Caki2 (cell line): ENCODE results near the gene GHDC. TPM values are rescaled to one million over a fixed set of nuclear protein-coding genes. Genes with fewer than 3 reads are reported as not detected.

Source experiments
- total RNA-seq: library from RNA; depleted of rRNA; stranded (reverse); fragments of >200 nt; shearing (Covaris generic); gene quantifications from 2 replicates; pipeline ENCODE4 v1.2.3, GENCODE V29; 2014; ENCODE audit warnings: low replicate concordance; rRNA removed

The GHDC gene
- total RNA-seq, 1 experiment from 2014 or later, result 18.4 TPM

Other genes with a start within 250 kb of the GHDC start
- gene CNP, start 227.7 kb downstream of the GHDC start, total RNA-seq, result 50.2 and 67.0 TPM in 2 replicates
- 48.4 and 72.9 TPM in 2 replicates for gene DNAJC7, start 177.1 kb downstream of the GHDC start, total RNA-seq
- 65.6 and 77.5 TPM in 2 replicates for gene NKIRAS2, start 174.4 kb downstream of the GHDC start, total RNA-seq
- 0.98 and 1.5 TPM in 2 replicates for gene C17orf113, start 143.9 kb downstream of the GHDC start, total RNA-seq
- not detected in 2 replicates for gene ZNF385C, start 96.0 kb downstream of the GHDC start, total RNA-seq
- 21.4 and 27.0 TPM in 2 replicates for gene DHX58, start 81.8 kb downstream of the GHDC start, total RNA-seq
- 24.6 and 33.7 TPM in 2 replicates for gene KAT2A, start 73.1 kb downstream of the GHDC start, total RNA-seq
- gene HSPB9, start 71.7 kb downstream of the GHDC start, total RNA-seq, result 0.20 TPM in 1 of 2 replicates, not detected in the other
- gene RAB5C, start 39.5 kb downstream of the GHDC start, total RNA-seq, result 122 and 165 TPM in 2 replicates
- not detected in 2 replicates for gene KCNH4, start 13.4 kb downstream of the GHDC start, total RNA-seq
- gene HCRT, start 9.0 kb downstream of the GHDC start, total RNA-seq, result not detected in 2 replicates
- 13.7 and 14.4 TPM in 2 replicates for gene STAT5B, start 81.9 kb upstream of the GHDC start, total RNA-seq
- gene STAT5A, start 94.0 kb upstream of the GHDC start, total RNA-seq, result not detected in 2 replicates
- 21.0 and 29.7 TPM in 2 replicates for gene STAT3, start 193.9 kb upstream of the GHDC start, total RNA-seq
- gene CAVIN1, start 228.8 kb upstream of the GHDC start, total RNA-seq, result 287 and 330 TPM in 2 replicates